ENCODE results near the gene LRSAM1.

LRSAM1 gene

DNA sequence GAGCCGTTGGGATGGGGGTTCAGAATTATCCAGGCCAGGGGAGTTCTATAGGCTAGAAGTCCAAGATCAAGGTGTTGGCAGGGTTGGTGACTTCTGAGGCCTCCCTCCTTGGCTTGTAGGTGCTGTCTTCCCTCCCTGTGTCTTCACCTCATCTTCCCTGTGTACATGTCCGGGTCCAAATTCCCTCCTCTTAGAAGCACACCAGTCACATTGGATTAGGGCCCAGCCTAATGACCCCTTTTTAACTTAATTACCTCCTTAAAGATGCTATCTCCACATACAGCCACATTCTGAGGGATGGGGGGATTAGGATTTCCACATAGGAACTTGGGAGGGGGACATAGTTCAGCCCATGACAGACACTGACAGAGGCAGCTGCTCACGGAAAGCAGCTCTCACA, 12.1 kb downstream of the LRSAM1 start:
- DNase-seq, result no peak

DNA sequence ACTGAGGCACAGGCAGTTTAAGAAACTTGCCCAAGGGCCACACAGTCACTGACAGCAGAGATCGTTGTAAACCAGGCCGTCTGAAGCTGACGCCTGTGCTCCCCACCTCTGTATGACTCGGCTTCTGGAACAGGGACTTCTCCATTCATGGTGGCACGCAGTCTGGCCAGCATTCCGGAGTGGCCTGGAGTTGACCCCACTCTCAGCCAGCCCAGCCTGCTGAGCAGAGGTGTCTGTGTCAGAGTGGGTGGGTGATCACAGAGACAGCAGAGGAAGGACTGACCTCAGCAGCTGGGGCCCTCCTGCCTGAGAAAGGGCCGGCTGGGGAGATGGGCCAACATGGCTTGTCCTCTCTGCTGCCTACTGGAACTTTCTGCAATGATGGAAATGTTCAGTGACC, 12.6 kb downstream of the LRSAM1 start:
- DNase-seq, result no peak

DNA sequence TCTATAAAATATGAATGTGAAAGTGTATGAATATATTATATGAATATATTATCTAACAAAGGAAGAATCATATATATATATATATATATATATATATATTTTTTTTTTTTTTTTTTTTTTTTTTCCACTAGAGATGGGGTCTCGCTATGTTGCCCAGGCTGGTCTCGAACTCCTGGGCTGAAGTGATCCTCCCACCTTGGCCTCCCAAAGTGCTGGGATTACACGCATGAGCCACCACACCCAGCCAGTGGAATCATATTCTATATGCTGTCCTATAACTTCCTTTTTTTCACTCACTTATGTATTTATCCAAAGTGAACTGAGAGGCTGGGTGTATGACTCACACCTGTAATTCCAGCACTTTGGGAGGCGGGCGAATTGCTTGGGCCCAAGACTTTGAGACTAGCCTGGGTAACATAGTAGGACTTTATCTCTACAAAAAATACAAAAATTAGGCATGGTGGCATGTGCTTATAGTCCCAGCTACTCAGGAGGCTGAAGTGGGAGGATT, 15.2 kb downstream of the LRSAM1 start:
- DNase-seq, result peak in 1 of 2 experiments; percentile 27

DNA sequence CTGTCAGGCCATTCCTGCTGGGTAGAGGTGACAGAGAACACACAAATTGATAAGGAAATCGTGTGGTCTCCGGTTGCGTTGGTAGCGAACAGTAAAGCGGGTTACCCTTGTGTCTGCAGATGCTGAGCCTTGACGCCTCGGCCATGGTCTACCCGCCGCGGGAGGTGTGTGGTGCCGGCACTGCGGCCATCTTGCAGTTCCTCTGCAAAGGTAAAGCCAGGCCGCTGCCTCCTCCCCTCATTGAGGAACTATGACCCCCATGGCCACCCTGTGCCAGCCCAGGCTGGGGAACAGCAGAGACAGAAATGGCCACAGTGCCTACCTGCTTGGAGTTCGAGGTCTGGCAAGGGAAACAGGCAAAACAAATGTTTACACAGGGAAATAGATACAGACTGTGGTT, 16.3 kb downstream of the LRSAM1 start:
- DNase-seq, result no peak

DNA sequence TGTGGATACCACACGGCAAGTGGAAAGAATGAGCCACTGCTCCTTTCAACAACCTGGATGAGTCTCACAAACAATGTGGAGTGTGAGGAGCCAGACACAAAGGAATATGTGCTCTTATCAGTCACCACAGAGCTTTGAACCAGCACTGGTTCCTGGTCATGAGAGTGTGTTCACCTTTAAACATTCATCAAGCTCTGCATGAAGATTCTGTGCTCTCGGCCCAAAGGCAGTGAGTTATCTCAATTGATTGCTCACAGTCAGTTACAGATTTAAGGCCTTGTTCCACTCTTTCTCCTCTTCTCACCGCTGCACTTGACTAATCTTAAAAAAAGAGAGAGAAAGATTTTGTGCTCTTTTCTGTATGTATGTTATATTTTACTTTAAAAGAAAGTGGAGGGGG, 19.4 kb downstream of the LRSAM1 start:
- no peak for DNase-seq

DNA sequence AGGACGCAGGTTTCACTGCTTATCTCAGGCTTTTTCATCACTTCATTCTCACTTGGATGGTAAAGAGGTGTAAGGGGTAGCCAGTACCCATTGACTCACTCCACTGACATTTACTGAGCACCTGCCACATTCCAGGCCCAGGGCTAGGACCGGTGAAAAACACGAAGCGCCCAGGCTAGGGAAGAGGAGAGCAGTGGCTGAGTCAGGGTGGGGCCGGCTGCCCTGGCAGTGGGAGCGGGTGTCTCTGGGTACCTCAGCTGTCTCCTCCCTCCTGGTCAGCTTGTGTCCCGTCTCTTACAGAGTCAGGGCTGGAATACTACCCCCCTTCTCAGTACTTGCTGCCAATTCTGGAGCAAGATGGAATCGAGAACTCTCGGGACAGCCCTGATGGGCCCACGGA, 22.2 kb downstream of the LRSAM1 start:
- DNase-seq, result no peak

DNA sequence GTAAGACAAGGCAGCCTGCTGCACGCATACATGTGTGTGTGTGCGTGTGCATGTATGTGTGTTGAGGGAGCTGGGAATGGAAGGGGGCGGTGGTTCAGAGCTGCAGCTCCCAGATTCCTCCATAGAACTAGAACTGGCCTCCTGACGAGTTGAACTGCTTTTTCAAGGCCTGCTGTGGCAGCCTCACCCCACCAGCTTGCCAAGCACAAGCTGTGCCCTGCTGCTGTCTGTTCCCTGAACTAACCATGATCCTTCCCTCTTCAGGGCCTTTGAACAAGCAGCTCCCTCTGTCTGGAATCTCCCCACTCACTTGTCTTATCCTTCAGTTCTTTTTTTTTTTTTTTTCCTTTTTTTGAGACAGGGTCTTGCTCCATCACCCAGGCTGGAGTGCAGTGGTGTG, 22.6 kb downstream of the LRSAM1 start:
- no peak for DNase-seq

DNA sequence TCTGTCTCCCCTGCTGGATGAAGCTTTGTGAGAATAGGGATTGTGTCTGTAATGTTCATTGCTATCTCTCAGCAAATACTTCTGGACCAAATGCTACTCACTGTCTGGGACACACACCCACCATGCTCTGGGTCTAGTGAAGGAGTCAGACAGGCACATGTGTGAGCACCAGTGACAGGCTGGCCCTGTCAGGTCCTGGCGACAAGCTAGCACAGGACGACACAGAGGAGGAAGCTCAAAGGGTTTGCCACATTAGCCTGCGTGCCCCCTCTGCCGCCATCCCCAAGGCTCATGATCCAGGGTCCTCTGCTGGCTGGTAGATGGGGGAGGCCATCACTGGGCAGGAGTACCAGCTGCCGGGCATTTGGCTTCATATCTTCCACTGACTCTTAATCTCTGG, 23.3 kb downstream of the LRSAM1 start:
- DNase-seq, result no peak

DNA sequence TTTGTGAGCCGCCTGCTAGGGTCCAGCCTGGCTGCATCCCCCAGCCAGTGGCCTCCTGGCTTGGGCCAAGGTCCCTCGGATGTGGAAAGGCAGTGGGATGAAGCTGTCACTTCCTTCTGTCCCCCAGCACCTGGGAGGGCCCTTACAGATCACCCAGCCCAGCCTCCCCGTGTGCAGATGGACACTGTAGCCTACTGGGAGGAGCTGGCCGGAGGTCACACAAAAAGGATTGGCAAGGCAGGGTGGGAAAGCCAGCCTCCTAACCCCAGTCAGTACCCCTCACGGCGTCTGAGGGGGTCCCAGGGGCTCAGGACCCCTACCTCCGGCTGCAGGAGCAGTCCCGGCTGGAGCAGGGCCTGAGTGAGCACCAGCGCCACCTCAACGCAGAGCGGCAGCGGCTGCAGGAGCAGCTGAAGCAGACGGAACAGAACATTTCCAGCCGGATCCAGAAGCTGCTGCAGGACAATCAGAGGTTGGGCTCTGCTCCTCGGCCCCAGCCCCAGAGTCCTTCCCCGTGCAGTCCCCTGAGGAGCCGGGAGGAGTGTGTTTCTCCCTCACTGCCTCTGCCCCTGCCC, 28.3 kb downstream of the LRSAM1 start:
- no peak for DNase-seq

DNA sequence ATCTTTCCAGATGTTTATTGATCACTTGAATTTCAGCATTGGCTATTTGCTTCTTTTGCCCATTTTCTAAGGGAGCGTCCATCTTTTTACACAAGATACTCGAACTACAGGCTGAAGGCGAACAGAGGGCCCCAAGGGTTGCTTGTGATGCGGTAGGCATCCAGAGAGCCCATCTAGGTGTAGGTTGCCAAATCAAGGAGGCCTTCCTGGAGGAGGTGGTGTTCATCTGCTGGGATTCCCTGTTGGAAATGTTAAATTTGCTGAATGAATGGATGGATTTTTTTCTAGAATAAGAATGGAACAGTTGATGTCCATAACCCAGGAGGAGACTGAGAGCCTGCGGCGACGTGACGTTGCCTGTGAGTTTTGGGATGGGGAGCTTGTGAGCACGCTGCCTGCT, 31.4 kb downstream of the LRSAM1 start:
- no peak for DNase-seq

DNA sequence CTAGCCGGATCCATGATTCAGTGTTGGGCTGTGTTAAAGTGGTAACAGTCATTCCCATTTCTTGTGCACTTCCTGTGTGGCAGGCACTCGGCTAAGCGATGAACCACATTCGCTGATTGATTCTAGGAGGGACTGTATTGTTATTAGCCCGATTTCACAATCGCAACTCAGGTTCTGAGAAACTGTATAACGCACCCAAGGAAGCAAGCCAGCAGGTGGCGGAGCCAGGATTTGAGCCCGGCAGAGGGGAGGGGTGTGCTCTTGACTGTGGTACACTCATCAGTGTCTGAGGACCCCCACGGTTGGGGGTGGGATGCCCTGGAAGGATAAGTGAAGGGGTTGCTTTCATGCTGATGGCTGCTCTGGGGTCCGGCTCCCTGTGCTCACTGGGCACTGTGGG, 34.7 kb downstream of the LRSAM1 start:
- DNase-seq, result no peak

DNA sequence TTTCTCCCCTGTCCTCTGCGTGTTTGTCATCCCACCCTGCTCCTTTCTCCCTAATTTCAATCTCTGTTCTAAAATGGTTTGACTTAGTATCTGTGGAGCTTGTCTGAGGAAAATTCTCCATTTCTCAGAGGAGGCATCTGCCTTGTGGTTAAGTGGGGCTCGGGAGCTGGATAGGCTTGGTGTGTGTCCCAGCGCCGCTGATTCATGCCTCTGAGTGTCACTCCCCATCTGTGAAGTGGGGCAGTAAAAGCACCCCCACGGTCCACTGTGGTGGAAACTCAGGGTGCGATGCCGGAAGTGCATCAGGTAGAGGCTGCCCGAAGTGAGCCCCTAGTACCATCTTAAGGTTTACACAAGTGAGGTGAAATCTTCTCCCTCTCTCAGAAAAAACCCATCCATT, 37.6 kb downstream of the LRSAM1 start:
- no peak for DNase-seq

DNA sequence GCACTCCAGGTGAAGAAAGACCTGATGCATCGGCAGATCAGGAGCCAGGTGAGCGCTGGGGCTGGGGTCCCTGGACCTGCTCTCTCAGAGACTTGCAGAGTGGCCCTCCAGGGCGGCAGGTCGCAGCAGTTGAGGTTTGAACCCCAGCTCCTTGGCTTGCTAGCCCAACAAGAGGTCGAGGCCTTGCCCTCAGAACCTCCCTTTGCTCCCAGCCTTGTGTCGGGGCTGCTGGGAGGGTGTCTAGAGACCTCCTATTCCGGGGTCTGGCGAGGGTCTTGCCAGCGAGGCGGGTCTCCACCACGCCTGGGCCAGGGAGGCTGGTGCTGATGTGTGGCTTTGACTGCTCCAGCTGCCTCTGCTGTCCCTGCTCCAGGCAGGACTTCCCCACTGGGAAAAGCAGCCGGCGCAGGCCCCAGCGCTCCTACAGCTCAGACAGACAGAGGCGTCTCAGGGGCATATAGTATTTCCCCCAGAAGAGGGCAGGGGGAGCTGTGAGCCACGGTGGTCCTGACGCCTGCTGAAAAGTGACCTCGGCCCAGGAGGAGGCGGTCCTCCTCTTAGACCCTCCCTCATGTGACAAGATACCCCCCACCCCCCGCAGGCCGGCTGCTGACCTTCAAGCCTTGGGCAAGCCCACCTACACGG, 38.3 kb downstream of the LRSAM1 start:
- no peak for DNase-seq

DNA sequence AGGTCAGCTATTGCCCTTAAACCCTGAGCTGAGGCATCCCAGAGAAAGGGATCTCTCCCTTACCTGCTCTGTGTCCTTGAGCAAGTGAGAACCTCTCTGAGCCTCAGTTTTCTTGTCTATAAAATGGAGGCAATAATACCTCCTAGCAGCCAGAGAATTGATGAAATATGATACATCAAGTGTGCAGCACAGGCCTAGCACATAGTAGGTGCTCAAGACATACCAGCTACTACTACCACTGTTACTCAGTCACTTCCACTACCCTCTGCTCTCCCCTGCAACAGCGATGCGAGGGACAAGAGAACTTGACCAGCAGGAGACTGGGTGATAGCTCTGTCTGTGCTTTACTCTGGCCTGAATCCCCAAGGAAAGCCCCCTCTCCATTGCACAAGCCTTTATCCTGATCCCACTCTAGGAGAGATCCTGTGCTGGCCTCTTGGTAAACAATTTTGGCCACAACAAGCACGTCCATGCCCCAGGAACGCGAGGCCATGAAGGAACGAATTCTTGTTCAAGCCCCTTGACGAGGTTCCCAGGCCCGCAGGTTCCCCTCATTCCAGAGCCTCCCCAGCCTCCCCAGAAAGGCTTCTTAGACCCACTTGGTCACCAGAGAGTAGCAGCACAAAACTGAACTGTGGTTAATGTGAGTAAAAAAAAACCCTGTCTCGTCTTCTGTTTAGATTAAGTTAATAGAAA, 39.4 kb downstream of the LRSAM1 start:
- DNase-seq, result no peak

DNA sequence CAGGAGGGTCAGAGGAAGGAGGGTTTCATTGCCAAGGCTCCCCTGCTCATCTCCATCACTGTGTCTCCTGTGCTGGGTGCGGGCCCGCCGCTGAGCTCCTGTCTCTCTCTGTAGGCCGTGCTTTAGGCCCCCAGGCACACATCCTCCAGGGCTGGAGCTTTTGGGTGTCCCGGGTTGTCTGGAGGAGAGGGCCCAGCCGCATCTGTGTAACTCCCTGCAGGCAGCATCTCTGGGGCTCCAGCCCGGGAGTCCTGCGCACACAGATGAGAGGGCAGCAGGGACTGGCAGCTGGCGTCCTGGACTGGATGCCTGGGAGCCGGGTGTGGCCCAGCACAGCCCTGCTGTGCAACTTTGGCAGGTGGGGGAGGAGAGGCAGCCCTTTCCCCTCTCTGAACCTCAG, 40.2 kb downstream of the LRSAM1 start:
- DNase-seq, result no peak

DNA sequence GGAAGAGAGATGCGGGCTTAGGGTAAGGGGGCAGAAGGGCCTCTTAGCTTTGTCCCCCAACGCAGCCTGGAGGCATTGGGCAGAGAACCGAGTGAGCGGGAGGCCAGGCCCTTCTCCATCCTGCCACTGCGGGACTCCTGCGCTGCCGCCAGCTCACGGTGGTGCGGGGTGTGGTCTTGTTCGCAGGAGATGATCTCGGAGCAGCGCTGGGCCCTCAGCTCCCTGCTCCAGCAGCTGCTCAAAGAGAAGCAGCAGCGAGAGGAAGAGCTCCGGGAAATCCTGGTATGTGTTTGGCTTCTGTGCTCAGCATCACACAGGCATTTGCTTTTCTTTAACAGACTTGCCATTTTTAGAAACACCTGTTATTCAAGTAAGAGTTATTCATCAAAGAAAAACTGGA, 41.3 kb downstream of the LRSAM1 start:
- no peak for DNase-seq

DNA sequence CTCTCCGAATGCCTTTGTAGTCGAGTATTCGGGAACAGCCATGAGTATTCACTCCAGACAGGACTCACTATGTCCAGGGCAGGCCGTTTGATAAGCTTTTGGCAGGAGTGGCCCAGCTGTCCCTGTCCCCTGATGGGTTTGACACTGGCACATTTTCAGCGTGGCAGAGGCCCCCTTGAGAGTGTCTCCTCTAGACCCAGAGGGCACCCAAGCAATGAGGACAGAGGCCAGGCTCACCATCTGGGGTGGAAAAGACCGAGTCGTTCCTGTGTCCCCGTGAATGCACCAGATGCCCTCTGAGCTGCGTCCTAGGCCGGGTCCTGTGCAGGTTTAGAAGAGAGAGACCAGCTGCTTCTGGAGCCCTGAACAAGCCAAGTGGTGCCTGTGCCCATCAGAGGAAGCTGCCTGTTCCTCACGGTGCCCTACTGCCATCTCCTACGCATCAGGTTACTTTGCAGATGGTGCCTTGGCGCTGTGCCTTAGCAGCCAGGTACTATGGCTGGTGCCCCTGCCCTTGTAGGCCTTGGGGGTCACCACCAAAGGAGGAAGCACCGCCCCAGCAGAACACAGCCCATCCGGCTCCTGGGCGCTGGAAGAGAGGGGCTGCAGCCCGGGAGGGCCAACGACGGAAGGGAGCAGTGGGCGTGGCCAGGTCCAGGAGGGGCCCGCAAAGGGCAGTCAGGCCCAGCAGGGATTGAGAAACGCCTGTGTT, 42.4 kb downstream of the LRSAM1 start:
- DNase-seq, result no peak

DNA sequence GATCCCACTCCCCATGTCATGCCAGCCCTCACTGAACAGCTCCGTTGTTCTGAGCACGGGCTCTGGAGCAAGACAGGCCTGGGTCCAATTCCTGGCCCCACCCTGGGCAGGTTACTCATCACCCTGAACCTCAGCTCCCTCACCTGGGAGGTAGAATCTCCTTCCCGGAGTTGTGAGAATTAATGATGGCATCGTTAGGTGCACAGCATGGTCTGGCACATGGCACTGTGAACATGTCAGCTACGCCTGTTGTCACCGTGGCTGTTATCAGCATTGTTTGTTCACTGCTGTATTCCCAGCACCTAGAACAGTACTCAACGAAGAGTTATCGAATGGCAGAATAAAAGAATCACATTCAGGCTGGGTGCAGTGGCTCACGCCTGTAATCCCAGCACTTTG, 43.0 kb downstream of the LRSAM1 start:
- no peak for DNase-seq

DNA sequence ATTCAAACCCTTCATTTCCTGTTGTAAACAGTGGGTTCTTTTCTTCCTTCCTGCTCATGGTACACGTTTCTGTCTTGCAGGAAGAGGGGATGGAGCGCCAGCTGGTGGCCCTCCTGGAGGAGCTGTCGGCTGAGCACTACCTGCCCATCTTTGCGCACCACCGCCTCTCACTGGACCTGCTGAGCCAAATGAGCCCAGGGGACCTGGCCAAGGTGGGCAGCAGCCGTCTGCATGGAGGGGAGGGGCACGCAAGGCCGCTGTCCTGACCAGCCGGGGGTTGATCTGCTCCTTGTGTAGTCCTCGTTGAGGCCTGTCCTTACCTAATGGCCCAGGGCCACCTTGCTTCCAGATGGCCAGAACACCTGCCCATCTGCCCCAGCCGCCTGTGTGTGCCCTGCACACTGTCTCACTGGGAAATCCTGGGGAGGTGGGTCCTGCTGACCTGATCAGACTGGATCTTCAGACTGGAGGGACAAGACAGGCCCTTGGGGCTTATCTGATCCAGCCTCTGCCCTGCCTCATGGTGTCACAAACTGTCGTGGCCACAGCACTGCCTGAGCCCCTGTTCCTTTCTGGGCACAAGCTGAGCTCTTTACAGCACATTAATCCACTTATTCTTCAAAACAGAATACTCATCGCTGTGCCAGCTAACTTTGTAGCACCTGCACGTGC, 44.7 kb downstream of the LRSAM1 start:
- no peak for DNase-seq

DNA sequence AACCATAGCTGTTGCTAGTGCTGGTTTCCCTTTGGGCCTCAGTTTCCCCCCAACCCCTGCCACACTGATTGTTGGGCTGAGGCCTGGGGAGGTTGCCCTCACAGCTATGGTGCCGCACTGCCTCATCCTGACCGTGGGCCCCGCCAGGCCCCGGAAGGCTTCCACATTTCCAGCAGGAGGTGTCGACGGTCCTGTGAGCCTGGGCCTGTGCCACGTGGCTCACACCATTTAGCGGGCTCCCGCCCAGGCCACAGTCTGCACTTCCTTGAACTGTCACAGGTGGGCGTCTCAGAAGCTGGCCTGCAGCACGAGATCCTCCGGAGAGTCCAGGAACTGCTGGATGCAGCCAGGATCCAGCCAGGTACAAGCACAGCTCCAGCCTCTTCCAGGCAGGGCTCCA, 45.7 kb downstream of the LRSAM1 start:
- no peak for DNase-seq

DNA sequence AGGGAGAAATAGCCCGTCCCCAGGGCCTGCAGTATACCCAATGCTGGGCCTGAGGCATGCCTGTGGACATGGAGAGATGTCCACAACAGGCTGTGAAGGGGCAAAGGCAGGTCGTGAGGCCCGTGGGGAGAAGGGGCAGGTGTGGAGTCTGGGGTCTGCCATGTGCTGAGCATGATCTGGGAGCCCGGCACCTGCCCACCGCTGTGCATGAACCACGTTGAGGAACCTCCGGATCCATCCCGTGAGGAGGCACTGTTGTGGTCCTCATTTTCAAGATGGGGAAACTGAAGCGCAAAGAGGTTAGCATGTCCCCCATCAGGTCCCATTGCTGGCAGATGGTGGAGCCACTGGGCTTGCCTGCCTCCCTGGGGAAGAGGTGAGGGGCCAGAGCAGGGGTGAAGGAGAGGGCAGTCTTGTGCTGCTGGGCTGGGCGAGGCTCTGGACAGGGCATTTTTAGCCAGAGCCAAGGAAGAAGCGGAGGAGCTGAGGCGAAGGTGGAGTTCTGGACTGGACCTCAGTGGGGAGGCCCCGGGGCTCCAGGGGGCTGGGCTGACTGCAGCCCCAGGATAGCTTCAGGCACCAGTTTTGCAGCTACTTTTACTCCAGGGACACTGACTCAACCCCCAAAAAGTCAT, 46.5 kb downstream of the LRSAM1 start:
- DNase-seq, result no peak

DNA sequence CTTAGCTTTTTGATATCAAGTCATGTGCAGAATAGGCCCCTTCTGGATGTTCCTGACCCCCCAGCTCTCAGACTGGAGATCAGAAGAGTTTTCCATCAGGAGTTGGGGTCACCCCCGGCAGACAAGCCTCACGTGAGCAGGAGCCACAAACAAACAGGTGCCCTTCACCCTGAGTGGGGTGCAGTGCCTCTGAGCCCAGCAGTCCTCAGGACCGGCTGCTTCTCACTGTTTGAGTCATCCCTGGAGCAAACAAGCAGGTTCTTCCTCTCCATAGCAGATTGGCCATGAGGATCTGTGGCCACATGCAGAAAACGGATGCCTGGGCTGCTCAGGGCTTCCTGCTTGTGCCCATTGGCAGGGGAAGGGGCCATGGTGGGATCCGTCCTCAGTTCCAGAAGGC, 47.0 kb downstream of the LRSAM1 start:
- no peak for DNase-seq

DNA sequence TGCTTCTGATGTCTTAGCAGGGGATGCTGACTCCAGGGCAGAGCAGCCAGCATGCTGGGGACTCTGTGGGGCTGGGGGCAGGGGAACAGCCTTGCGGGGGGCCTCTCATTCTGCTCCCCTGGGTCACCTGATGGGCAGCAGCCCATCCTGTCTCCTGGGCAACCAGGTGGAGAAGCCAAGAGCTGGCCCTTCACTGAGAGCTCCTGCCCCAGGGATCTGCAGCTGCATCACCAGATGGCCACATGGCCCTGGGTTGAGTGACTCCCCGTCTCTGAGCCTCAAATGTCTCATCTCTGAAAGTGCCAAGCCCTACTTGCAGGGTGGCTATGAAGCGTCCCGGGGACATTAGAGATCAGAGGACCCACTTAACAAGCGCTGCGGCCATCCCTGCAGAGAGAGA, 49.1 kb downstream of the LRSAM1 start:
- DNase-seq, result no peak
